SW 1271 (cell line): Measurements from ENCODE around the gene DEPDC7.
A peak's percentile ranks its signal among the peaks of the same experiment; 100 is the strongest.

Experiments used
- DNase-seq, 2 experiments: peaks; one replicate each; lab custom pipeline; 2025; lab: John Stamatoyannopoulos, UW

The DEPDC7 gene

GRCh38 chr11:33062137-33062536 is 46.5 kb downstream of the DEPDC7 start:
- no peak for DNase-seq

- DNase-seq, result no peak
Observed at GRCh38 chr11:33063326-33063881, 47.7 kb downstream of the DEPDC7 start.

DNA sequence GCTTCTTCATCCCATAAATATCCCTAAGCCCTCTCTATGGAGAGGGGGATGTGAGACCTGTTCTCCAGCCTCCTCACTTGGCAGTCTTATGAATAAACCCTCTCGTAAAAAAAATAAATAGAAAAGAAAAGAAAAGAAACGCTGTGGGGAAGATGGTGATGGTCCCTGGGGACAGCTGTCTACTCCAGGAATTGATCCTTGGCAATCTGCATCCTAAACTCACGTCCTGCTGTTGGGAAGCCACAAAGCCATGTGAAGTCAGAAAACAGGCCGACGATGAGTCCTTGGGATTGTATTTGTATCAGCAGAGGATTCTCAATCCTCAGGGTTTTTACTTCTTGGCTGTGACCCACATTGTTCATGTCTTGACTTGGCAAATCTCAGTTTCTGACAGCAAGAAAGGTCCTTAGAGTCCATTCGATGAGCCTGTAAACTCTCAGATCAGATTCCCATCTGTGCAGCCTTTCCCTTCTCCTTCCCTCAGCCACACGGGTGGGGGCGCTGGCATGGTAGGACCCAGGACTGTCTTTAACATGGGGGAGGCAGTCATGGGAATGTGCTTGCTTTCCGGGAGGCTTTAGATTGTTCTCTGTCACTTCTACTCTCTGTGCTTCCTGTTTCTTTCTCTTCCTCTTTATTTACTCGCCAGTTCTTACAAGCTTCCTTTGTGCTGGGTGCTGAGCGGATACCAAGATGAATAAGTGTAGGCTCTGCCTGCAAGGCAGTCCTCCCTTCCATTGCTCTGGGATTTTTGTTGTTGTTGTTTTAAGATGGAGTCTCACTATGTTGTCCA is 48.6 kb downstream of the DEPDC7 start:
- no peak for DNase-seq

DNA sequence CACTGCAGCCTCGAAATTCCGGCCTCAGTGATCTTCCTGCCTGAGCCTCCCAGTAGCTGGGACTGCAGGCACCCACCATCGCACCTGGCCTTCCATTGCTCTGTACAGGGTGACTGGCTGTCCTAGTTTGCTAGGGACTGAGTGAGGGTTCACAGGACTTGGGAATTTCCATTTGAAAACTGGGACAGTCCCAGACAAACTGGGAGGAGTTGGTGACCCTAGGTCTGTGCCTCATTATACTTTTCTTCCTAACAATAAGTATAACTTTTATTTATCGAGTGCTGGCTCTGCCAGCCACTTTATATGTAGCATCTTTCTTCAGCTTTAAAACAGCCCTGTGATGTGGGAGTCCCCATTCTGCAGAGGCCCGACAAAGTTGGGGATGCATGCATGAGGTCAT is 49.2 kb downstream of the DEPDC7 start:
- DNase-seq, result no peak

DNA sequence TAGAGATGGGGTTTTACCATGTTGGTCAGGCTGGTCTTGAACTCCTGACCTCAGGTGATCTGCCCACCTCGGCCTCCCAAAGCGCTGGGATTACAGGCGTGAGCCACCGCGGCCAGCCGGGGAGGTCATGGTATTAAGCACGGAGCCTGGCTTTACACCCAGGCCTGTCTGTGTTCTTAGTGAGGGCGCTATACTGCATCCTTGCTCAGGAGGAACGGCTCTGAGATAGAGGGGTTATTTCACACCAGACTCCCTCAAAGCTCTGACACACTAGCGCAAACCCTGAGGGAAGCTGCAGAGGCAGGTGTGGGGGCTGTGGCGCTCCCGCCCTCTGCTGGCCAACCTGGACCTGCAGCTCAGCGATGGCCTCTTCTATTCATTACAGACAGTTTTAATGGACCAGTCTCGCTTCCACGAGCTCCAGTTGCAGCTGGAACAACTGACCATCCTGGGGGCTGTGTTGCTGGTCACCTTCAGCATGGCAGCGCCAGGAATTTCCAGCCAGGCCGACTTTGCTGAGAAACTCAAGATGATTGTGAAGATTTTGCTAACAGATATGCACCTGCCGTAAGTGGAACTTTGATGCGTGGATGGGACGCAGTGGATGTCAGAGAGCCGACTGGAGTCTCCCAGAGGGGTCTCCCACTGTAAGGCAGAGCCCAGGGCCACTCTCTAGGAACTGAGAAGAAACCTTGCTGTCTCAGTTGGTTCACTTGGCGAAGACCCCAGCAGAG is 49.9 kb downstream of the DEPDC7 start:
- DNase-seq, result peak in 1 of 2 experiments; percentile 30

DNA sequence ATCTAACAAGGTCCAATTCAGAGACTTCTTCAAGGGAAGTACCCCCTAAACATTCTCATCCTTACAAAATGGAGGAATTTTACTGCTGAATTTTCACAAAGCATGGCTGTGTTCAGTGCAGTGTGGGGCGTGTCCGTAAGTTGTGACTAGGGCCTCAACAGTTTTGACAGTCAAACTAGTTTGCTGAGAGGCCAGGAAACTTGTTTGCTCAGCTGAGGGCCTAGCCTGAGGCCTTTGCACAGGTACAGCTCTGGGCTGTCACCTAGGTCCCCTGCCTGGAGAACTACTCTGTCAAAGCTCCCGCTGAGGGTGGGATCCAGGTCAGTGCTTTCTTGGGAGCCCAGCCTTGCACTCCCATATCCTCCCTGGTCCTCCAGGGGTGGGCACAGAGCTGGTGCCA is 51.6 kb downstream of the DEPDC7 start:
- no peak for DNase-seq

GRCh38 chr11:33068611-33069340 is 53.1 kb downstream of the DEPDC7 start:
- DNase-seq, result no peak

DNA sequence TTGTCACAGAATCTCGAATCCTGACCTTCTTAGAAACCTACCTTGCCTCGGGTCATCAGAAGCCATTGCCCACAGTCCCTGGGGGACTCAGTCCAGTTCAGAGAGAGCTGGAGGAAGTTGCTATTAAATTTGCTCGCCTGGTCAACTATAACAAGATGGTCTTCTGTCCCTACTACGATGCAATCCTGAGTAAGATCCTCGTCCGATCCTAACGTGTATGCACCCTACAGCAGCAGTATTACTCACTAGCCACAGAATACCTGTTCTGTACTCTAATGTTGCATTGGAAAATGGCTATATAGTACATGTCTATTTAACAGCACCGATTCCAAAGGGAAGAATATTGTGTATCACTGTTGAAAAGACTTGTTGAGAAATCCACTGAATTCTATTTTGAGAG is 56.8 kb downstream of the DEPDC7 start:
- no peak for DNase-seq
